Pancreas (tissue), 10 donors: ENCODE measurements around the gene CST3. TPM values are rescaled to one million over a fixed set of nuclear protein-coding genes. Genes with fewer than 3 reads are reported as not detected.

Source experiments
- ATAC-seq, 4 donors: fragments of 200-7000 bp; cut with Tn5 transposase; one replicate each; pipeline versions ENCODE4 v1.8.0 to v1.9.1; 2020; ENCODE audit warnings: mild to moderate bottlenecking in 4 of 4, moderate library complexity in 4 of 4
- DNase-seq, 6 donors: peaks; one replicate each; pipeline ENCODE4 v3.0.0-alpha.2; 2020
- FAIRE-seq: peaks from 2 replicates; lab custom pipeline; 2012; peaks lifted over from hg19 to GRCh38; lab: Jason Lieb, UNC
- H3K27ac ChIP-seq, 4 donors: fragments of 200-600 bp; sonication (generic); 1 replicate in 3 of 4; 2 replicates in 1 of 4; pipeline versions ENCODE4 v1.5.0 to v1.8.0; 2020
- H3K27me3 ChIP-seq, 4 donors: fragments of 200-600 bp; one replicate each; pipeline ENCODE4 v1.8.0; 2021
- H3K36me3 ChIP-seq, 3 donors: fragments of 200-600 bp; sonication (generic) in 1 of 3; one replicate each; pipeline versions ENCODE4 v1.5.0 to v1.8.0; 2020 to 2021
- H3K4me1 ChIP-seq, 3 donors: fragments of 200-600 bp; one replicate each; pipeline ENCODE4 v1.8.0; 2021
- H3K4me3 ChIP-seq, 4 donors: fragments of 200-600 bp; sonication (generic) in 2 of 4; one replicate each; pipeline versions ENCODE4 v1.5.0 to v1.8.0; 2020 to 2021
- H3K9me3 ChIP-seq, 4 donors: fragments of 200-600 bp; one replicate each; pipeline ENCODE4 v1.8.0; 2021
- CTCF ChIP-seq, 4 donors: fragments of 200-600 bp; sonication (generic) in 3 of 4; IDR thresholded peaks; one replicate each; pipeline versions ENCODE4 v1.5.0 to v1.8.0; 2021; ENCODE audit warnings: antibody characterized with exemption in 4 of 4
- WGBS, 2 donors: extraction: QIAGEN DNeasy Blood & Tissue Kit; methylation state at CpG; one replicate each; pipeline ENCODE4 v1.1.7; 2013; 5-methylcytosine and 5-hydroxymethylcytosine counted together
- intact Hi-C, 3 donors: fragments of 100-400 bp; cut with DNase I; formaldehyde crosslinking; loops; one replicate each; pipeline versions ENCODE4 v1.11.1 to v1.14.2; 2022
- polyA plus RNA-seq, 2 donors: library from polyadenylated mRNA; stranded (reverse); fragments of 200-250 nt; gene quantifications; one replicate each; pipeline ENCODE4 v1.2.3, GENCODE V29; 2013
- total RNA-seq, 6 donors: library from RNA; stranded (reverse); fragmentation: NEBNext Ultra II Directional in 4 of 6; extraction: Animal tissue kit (Norgen Biotek cat#: 25700) in 4 of 6; gene quantifications; one replicate each; pipeline versions ENCODE4 v1.2.1 to v1.2.4, GENCODE V29; 2021 to 2023
- donor health status: healthy with polysubstance abuse.
- donor health status: DM: no; HTN: no; CAD: no; lungs with moderate emphysema.
- donor health status: DM: no; HTN: no; CAD: no.
- donor health status: control.
- donor health status: control.
- donor health status: Bipolar disorder and iron deficiency.
- donor health status: DM: yes; HTN: yes; CAD: no.
- donor health status: DM: no; HTN: no; CAD: no.
- donor health status: DM: no; HTN: no; CAD: no.
- donor health status: DM: yes; HTN: yes; CAD: no.

CST3 gene
- total and polyA plus RNA-seq, 8 donors: 201 to 445 (median 264) TPM

DNA sequence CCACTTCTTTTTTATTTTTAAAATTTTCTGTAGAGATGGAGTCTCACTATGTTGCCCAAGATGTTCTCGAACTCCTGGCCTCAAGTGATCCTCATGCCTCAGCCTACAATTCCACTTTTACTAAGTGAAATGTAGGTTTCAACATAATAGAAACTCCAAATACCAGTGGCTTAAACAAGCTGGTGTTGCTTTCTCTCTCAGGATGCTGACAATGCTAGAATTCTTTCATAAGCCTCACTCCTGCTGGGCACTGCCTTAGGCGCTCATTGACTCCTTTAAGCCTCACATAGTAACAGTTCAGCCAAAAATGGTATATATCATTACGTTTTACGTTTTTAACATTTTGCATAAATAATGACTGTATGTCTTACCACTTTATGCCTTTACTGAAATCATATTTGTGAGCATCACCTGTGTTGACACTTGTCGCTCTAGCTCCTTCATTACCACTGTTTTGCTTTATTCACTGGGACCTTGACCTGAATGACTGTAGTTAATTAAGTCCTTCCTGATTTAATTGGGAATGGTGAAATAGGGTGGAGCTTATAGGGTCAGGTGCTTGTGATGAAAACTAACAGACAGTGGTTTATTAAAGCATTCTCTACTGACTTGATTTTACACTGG, 28.2 kb downstream of the CST3 start:
- Histone ChIP-seq H3K4me1 (no peaks in the 10 kb centered on the region), H3K9me3 (no peaks in the 10 kb centered on the region), H3K27ac (no peak overlapping the region), H3K36me3 (no peaks in the 10 kb centered on the region), H3K4me3 (no peak overlapping the region), H3K27me3 (no peaks in the 10 kb centered on the region)
- intact Hi-C loops: loop anchor here in 2 of 3 donors (5.0 to 10.0 kb wide), 2 partner anchors 165 to 167 kb away; no protein-coding TSS in a partner anchor
- no peak for TF ChIP-seq CTCF (IDR thresholded peaks at IDR 0.05)
- DNase-seq (no peak), ATAC-seq (no peak), FAIRE-seq (no peak)
- WGBS, 2 donors: 73 to 84% methylated on average over 5 of the region's 5 CpGs

DNA sequence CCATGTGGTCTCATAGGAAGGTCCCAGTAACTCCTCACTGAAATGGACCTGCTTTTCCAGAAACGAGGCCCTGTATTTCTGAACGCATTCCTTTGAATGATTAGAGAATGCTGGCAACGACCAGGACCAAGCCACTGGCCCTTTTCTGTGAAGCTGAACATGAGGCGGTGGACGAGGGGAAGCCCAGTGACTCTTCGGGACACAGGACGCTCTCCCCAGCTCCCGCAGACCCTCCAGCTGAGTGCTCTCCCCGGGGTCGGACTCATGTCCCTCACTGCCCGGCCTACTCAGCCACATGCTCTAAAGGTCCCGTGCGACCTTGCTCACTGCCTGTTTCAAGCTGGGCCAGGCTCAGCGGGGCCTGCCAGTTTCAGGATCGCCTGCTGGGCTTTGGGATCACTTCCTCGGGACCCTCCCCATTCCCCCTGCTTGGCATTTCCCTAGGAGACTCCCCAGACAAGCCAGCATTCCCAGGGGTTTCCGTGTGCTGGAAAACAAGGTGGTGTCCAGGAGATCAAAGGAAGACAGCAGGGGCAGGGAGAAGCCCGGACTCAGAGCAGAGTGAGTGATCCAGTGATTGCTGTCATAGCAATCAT, 29.4 kb downstream of the CST3 start:
- TF ChIP-seq CTCF (IDR thresholded peaks at IDR 0.05): no peak
- H3K27ac ChIP-seq: no peak overlapping the region
- no peaks in the 10 kb centered on the region for H3K36me3 ChIP-seq
- no peaks in the 10 kb centered on the region for H3K4me1 ChIP-seq
- no peak for FAIRE-seq
- H3K27me3 ChIP-seq: no peaks in the 10 kb centered on the region
- no peaks in the 10 kb centered on the region for H3K9me3 ChIP-seq
- WGBS, 2 donors: 54 to 65% methylated on average over 18 of the region's 18 CpGs
- no peak overlapping the region for H3K4me3 ChIP-seq
- DNase-seq: peak in 1 of 6 donors; percentile 58
- no peak for ATAC-seq
- intact Hi-C loops: loop anchor here in 2 of 3 donors (5.0 to 10.0 kb wide), 2 partner anchors 164 to 166 kb away; no protein-coding TSS in a partner anchor

GRCh38 chr20:23607497-23608245, 30.1 kb downstream of the CST3 start:
- intact Hi-C loops: loop anchor here in 2 of 3 donors (5.0 to 10.0 kb wide), 2 partner anchors 163 to 165 kb away; no protein-coding TSS in a partner anchor
- no peaks in the 10 kb centered on the region for H3K36me3 ChIP-seq
- no peak overlapping the region for H3K4me3 ChIP-seq
- peak in 1 of 6 donors; percentile 33 for DNase-seq
- no peak for FAIRE-seq
- H3K27ac ChIP-seq: no peak overlapping the region
- ATAC-seq: no peak
- no peak for TF ChIP-seq CTCF (IDR thresholded peaks at IDR 0.05)
- no peaks in the 10 kb centered on the region for H3K4me1 ChIP-seq
- H3K9me3 ChIP-seq: no peaks in the 10 kb centered on the region
- WGBS, 2 donors: 73 to 85% methylated on average over 14 of the region's 14 CpGs
- H3K27me3 ChIP-seq: no peaks in the 10 kb centered on the region

DNA sequence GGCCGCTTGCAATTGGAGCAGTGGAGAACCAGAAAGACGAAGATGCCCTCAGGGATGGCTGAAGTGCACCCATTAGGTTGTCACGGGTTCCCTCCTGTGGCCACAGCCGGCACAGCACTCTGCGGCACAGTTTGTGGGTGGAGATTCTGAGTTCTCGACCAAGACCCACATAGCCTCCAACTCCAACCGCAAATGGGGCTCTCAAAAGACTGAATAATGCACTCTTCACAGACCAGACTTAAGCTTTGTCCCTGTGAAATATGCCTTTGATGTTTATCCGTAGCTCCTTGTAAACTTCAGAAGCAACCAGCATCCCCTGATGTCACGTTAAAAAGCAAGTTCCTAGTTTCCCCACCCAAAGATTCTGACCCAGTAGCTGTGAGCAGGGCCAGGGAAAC, 31.1 kb downstream of the CST3 start:
- intact Hi-C loops: loop anchor here in 2 of 3 donors (5.0 to 10.0 kb wide), 2 partner anchors 162 to 164 kb away; no protein-coding TSS in a partner anchor
- TF ChIP-seq CTCF (IDR thresholded peaks at IDR 0.05): peak; percentile 61 to 85 (median 82)
- no peak for FAIRE-seq

More for the DNA sequence above, 31.1 kb downstream of the CST3 start:
- ATAC-seq (peak; percentile 84 to 98 (median 96)), DNase-seq (peak; percentile 49 to 88 (median 70))
- no peaks in the 10 kb centered on the region for H3K36me3 ChIP-seq
- H3K27ac ChIP-seq: no peak overlapping the region
- H3K9me3 ChIP-seq: no peaks in the 10 kb centered on the region
- no peak overlapping the region for H3K4me3 ChIP-seq
- WGBS, 2 donors: 9 to 10% methylated on average over 9 of the region's 9 CpGs
- no peaks in the 10 kb centered on the region for H3K4me1 ChIP-seq
- H3K27me3 ChIP-seq: no peaks in the 10 kb centered on the region
